Activated B cell treated with CpG ODN at 0.5 μM for 24 hours (primary cell): Measurements from ENCODE around the gene SCARB2. TPM values are rescaled to one million over a fixed set of nuclear protein-coding genes. Genes with fewer than 3 reads are reported as not detected.

Experiments
- ATAC-seq: fragments of 200-7000 bp; cut with Tn5 transposase; one replicate; pipeline ENCODE4 v1.10.0; 2021; ENCODE audit warnings: low read depth, mild to moderate bottlenecking, moderate library complexity
- CTCF ChIA-PET: fragments of 350-600 bp; sonication (Branson Sonifier 250); formaldehyde crosslinking; loops from one replicate; lab custom pipeline; 2021; ENCODE audit warnings: antibody characterized with exemption; lab: Charles Lee
- POLR2A ChIA-PET: fragments of 350-600 bp; sonication (Branson Sonifier 250); formaldehyde crosslinking; loops from one replicate; lab custom pipeline; 2021; ENCODE audit warnings: antibody characterized with exemption; lab: Charles Lee
- DNase-seq: peaks from one replicate; pipeline ENCODE4 v3.0.0; 2022
- H3K27ac Mint-ChIP-seq: one replicate; pipeline ENCODE4 v1.8.0; 2020; ENCODE audit warnings: mixed read lengths
- H3K27me3 Mint-ChIP-seq: one replicate; pipeline ENCODE4 v1.8.0; 2021; ENCODE audit warnings: mixed read lengths
- H3K36me3 Mint-ChIP-seq: one replicate; pipeline ENCODE4 v1.8.0; 2021; ENCODE audit warnings: low read depth, mixed read lengths
- H3K4me1 Mint-ChIP-seq: one replicate; pipeline ENCODE4 v1.8.0; 2021; ENCODE audit warnings: mixed read lengths
- H3K4me3 Mint-ChIP-seq: one replicate; pipeline ENCODE4 v1.8.0; 2020; ENCODE audit warnings: mild to moderate bottlenecking, mixed read lengths
- H3K9me3 Mint-ChIP-seq: one replicate; pipeline ENCODE4 v1.8.0; 2020; ENCODE audit warnings: mixed read lengths
- intact Hi-C: fragments of 100-400 bp; cut with micrococcal nuclease; formaldehyde crosslinking; loops from one replicate; pipeline ENCODE4 v1.15.1; 2024
- total RNA-seq: library from RNA; stranded (reverse); gene quantifications from 2 replicates; pipeline ENCODE4 v1.2.3, GENCODE V29; 2022
- TF ChIP-seq, protein P1 (sequence below): fragments of 200-600 bp; IDR thresholded peaks from one replicate; pipeline ENCODE4 v1.8.0; 2022; ENCODE audit warnings: antibody characterized with exemption, mild to moderate bottlenecking

The SCARB2 gene
- total RNA-seq, 1 donor from 2014 or later = 21.8 TPM

DNA sequence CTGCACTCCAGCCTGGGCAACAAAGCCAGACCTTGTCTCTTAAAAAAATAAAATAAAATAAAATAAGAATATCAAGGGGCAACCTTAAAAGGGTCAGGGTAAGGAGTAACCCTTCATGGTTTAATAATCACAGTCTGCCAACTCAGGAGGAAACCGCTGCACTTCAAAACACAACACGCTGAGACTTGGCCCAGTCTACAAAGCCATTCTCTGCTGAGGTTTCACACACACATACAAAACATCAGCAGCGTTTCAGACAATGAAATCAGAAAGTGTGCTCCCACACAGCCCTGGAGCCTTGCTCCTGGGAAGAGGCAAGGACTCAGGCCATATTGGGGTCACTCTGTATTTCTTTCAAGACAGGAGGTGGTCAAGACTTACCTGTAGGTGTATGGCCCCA, 18.3 kb downstream of the SCARB2 start:
- no peaks in the 10 kb centered on the region for H3K27me3 Mint-ChIP-seq
- no peak overlapping the region for H3K27ac Mint-ChIP-seq
- intact Hi-C loops = loop anchor here (5.0 kb wide), 1 partner anchor 302 kb away; no protein-coding TSS in a partner anchor
- POLR2A ChIA-PET = no interaction called here
- no peak overlapping the region for H3K4me3 Mint-ChIP-seq
- peaks cover 5% of the 10 kb centered on the region for H3K9me3 Mint-ChIP-seq
- DNase-seq (no peak), ATAC-seq (no peak)
- CTCF ChIA-PET = no interaction called here
- H3K36me3 Mint-ChIP-seq = peaks cover 45% of the 10 kb centered on the region
- H3K4me1 Mint-ChIP-seq = peaks cover 47% of the 10 kb centered on the region
- TF ChIP-seq, protein P1, sequence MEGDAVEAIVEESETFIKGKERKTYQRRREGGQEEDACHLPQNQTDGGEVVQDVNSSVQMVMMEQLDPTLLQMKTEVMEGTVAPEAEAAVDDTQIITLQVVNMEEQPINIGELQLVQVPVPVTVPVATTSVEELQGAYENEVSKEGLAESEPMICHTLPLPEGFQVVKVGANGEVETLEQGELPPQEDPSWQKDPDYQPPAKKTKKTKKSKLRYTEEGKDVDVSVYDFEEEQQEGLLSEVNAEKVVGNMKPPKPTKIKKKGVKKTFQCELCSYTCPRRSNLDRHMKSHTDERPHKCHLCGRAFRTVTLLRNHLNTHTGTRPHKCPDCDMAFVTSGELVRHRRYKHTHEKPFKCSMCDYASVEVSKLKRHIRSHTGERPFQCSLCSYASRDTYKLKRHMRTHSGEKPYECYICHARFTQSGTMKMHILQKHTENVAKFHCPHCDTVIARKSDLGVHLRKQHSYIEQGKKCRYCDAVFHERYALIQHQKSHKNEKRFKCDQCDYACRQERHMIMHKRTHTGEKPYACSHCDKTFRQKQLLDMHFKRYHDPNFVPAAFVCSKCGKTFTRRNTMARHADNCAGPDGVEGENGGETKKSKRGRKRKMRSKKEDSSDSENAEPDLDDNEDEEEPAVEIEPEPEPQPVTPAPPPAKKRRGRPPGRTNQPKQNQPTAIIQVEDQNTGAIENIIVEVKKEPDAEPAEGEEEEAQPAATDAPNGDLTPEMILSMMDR = no peak

DNA sequence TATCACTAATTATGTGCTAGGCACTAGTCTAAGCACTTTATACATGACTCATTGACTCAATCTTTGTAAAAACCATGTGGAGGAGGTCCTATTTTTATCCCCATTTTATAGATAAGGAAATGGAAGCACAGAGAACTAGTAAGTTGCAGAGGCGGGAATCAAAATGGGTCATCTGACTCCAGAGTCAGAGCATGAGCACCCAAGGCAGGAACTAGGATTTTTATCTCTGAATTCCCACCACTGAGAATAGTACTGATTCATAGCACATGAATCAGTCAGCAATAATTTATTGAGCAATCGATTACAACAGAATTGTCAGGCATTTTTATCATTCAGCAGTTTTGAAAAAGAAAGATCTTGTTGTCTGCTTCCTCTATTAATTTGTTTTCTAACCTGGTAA, 19.3 kb downstream of the SCARB2 start:
- ATAC-seq = no peak
- H3K4me1 Mint-ChIP-seq = peaks cover 37% of the 10 kb centered on the region
- H3K36me3 Mint-ChIP-seq = peaks cover 54% of the 10 kb centered on the region

DNA sequence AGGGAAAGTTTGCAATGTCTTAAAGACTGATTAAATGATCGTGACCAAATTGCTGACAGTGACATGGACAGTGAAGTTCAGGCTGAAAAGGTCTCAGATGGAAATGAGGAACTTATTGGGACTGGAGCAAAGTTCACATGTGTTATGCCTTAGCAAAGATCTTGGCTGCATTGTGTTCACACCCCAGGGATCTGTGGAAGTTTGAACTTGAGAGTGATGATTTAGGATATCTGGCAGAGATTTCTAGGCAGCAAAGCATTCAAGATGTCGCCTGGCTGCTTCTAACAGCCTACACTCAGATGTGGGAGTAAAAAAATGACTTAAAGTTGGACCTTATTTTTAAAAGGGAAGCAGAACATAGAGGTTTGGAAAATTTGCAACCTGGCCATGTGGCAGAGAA, 21.4 kb downstream of the SCARB2 start:
- Mint-ChIP-seq H3K9me3 (peaks cover 5% of the 10 kb centered on the region), H3K27me3 (no peaks in the 10 kb centered on the region), H3K27ac (no peak overlapping the region), H3K4me3 (no peak overlapping the region), H3K4me1 (peaks cover 18% of the 10 kb centered on the region), H3K36me3 (peaks cover 60% of the 10 kb centered on the region)
- intact Hi-C loops = no loop called here
- DNase-seq (no peak), ATAC-seq (no peak)
- ChIA-PET POLR2A (no interaction called here), CTCF (interaction anchor here (1.0 kb wide), 1 partner anchor 12 kb away, joined by 3 read pairs; no protein-coding TSS in a partner anchor)
- TF ChIP-seq, protein P1 = no peak

More for the DNA sequence above, 19.3 kb downstream of the SCARB2 start:
- H3K9me3 Mint-ChIP-seq = peaks cover 5% of the 10 kb centered on the region
- no peak for DNase-seq
- ChIA-PET POLR2A (no interaction called here), CTCF (interaction anchor here (1.6 kb wide), 1 partner anchor 15 kb away, joined by 6 read pairs; no protein-coding TSS in a partner anchor)
- H3K4me3 Mint-ChIP-seq = no peak overlapping the region
- intact Hi-C loops = no loop called here
- no peak overlapping the region for H3K27ac Mint-ChIP-seq
- no peaks in the 10 kb centered on the region for H3K27me3 Mint-ChIP-seq
- TF ChIP-seq, protein P1 = no peak

DNA sequence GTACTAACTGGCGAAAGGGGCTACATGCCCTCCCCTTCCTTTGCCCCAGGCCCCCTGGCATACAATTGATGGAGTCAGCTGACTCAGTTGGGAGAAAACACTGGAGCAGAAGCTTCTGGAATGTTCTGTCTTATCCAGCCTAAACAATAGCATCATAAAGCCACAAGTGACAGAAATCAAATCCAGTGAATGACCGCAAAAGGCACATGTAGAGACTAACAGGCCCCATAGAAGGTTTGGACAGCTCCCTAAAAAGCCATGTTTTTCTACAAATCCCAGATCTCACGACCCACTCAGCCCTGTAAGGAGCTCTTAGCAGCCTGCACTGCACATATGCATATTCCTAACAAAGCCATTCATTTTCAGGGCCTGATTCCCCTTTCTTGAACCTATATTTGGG, 25.1 kb downstream of the SCARB2 start:
- CTCF ChIA-PET = no interaction called here
- TF ChIP-seq, protein P1 = no peak
- POLR2A ChIA-PET = no interaction called here
- intact Hi-C loops = no loop called here
- ATAC-seq (no peak), DNase-seq (no peak)
- H3K36me3 Mint-ChIP-seq = peaks cover 61% of the 10 kb centered on the region
- no peak overlapping the region for H3K27ac Mint-ChIP-seq
- H3K4me3 Mint-ChIP-seq = no peak overlapping the region
- peaks cover 5% of the 10 kb centered on the region for H3K9me3 Mint-ChIP-seq
- H3K4me1 Mint-ChIP-seq = no peaks in the 10 kb centered on the region
- H3K27me3 Mint-ChIP-seq = no peaks in the 10 kb centered on the region

DNA sequence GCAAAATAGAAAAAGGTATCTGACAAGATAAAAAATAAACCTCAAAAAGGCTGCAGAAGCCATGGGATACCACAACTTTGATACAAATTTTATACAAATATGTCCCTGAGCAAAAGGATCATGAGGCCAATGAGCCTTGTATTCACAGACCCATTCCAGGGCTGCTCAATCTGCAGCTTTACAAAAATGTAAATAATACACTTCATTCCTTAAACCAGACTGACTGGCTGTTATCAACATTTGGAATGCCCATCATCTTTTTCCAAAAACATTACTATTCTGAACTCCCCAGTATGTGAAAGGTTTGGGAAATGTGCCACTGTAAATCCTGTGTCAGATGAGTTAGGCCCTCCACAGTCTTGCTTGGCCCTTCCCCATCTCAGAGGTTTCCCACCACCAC, 25.5 kb downstream of the SCARB2 start:
- TF ChIP-seq, protein P1 = no peak
- H3K36me3 Mint-ChIP-seq = peaks cover 57% of the 10 kb centered on the region
- DNase-seq (no peak), ATAC-seq (no peak)
- H3K9me3 Mint-ChIP-seq = peaks cover 5% of the 10 kb centered on the region
- intact Hi-C loops = no loop called here
- ChIA-PET POLR2A (no interaction called here), CTCF (no interaction called here)
- no peak overlapping the region for H3K4me3 Mint-ChIP-seq
- H3K4me1 Mint-ChIP-seq = no peaks in the 10 kb centered on the region
- H3K27ac Mint-ChIP-seq = no peak overlapping the region
- H3K27me3 Mint-ChIP-seq = no peaks in the 10 kb centered on the region
